HG03097 (cell line): ENCODE results near the gene CDC25B.

Experiments used
- ATAC-seq: cut with Tn5 transposase; IDR thresholded peaks from one replicate; pipeline ENCODE4 v1.9.1; 2021; ENCODE audit not compliant: unreplicated experiment, low FRiP score

CDC25B gene

DNA sequence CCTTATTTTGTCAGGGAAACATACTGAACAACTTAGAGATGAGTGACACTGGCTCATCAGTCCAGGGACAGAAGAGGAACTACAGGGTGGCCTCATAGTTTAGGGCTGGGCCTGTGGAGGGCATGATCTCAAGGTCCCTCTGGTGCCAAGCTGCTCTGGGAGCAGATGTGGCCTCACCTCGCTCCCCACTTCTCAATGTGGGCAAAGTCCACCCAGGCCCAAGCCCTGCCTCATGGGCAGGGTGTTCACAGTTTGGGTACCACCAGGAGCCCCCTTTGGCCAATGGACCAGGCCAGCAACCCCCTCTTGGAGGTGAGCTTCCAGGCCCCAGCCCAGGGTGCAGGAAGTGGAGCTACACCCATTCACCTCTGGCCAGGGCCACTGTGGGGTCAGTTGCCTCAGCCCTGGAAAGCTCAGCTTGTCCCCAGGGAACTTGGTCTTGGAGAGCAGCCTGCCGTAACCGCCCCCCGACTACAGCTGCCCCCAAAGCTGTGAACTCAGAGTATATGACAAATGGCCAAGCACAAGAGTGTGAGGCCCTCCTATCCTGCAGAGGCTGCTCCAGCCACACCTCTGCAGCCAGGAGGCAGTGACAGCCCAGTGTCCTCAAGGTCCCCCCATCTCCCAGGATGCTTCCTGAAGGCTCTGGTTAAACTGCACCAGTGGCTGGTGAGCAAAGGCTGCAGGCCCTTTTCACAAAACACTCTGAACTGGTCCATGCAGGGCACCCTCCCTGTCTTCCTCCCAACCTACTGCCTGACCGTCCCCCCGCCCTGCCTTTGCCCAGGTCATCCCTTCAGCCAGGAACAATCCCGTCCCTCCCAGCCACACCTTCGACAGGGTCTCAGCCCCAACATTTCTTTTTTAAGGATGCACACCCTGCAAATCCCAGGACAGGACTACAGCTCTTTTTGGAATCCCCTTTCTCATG lies 32.2 kb upstream of the CDC25B start:
- ATAC-seq: no peak

DNA sequence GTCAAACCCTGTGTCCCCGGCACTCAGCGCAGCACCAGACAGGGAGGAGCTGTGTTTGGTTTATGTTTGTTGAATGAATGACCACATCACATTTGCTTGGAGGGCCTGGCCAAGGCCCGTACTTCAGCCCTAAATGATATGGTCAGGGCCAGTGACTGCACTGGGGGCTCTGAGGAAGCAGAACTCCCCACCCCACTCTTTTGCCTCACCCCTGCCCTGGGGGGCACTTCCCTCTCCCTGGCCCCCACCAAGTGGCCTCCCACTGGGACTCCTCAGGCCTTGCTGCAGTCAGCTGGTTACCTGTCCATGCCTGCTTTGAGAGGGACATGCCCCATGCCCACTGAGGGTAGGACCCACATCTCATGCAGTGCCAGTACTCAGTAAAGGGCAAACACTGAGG lies 31.5 kb upstream of the CDC25B start:
- no peak for ATAC-seq

DNA sequence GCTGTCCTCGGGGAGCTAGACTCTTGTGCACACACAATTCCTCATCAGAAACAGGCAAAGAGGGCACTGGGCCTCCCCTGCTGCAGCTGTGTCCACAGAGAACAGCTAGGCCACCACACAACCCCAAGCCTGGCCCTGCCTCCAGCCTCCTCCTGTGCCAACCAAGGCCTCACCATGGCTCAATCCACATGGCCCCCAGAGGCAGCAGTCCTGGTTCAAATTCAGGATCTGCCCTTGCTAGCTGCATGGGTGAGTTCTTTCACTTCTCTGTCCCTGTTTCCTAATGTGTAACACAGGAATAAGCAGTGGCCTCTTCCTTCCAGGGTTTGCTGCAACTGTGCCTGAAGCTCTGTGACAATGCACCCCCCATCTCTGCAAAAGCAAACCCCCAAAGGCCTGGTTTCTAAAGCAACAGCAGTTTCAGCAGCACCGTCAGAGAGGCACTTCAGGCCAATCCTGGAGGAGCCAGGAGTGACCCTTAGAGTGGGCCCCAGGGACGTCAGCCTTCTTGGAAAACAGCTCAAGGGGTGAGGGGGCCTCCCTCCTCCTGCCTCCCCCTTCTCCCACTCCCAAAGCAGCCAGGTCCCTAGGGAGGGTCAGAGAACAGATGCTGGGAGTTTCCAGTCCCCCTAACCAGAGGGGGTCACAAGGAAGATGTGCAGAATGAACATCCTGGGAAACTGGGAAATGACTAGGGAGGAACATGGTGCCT lies 30.8 kb upstream of the CDC25B start:
- no peak for ATAC-seq

DNA sequence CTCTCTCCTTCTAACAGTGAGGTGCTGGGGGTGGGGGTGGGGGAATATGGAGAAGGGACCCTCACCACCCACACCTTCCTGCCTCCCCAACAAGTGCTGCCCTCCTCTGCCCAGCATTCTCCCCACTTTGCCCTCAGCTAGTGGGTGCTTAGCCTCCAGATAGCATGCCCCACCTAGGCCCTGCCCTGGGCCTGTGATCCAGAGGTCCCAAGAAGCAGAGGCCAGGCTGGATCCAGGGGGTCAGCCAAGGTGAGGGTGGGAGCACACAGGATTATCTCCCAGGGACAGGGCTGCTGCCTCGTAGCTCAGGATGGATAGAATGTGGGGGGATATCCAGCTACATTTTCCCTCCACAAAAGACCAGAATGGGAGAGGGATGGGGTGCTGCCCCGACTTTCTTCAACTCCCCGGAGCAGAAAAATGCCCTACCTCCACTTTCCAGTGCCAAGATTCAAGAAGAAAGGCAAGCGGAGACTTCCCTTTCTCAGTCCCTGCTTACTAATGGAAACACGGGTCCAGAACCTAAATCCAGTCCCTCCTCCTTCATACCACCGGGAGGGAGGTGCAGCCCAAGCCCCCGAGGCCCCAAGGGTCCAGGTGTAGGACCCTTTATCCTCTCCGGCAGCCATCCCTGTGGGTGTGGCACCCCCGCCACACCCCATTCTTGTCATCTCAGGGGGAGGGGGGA lies 29.5 kb upstream of the CDC25B start:
- ATAC-seq: no peak

DNA sequence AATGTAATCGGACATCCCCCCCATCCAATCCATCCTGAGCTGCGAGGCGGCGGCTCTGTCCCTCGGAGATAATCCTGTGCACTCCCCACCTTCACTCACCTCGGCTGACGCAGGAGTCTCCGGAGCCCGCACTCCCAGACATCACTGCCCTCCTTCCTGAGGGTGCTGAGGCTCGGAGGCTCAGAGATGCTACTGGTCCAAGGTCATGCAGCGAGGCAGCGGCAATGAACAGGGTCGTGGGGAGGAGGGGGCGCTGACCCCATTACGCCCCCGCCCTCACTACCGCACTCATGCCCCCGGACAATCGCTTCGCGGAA lies 29.0 kb upstream of the CDC25B start:
- ATAC-seq: no peak

DNA sequence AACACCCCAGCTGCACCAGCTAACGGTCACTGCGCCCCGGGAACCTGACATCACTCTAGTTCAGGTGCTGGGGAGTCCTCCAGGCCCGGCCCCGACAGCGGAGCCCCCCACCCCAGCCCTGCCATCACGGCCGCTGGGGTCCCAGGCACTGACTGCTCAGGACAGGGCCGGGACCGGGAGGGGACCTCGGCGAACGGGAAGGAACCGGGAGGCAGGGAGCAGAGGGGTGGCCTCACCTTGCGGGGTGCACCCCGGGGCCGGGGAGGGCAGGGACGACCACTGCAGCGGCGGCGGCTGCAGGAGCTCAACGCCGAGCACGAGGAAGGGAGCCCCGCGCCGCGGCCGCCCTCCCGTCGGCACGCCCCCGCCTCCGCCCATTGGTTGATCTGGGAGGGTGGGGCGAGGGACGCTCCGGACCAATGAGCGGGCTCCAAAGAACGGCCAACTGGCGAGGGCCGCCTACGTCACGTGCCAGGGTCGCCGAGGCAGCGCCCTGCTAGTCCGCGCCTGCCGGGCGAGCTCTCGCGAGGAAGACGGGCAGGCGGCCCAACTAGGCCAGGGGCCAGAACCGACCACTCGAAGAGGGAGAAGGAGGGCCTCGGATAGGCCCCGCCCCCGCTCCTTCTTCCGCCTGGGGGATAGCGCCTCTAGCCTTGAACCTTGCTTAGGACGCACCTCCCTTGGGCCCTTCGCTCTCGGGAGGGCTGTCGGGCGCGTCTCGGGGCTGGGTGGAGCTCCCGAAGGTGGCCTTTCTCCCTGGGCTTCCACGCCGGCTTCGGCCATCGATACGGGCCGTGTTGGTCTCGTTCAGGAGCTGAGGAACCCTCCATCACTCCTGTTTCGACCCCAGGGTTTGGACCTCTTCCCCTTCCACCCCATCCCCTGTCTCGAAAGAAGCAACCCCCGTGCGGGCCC lies 28.4 kb upstream of the CDC25B start, which contains the start of gene ADISSP:
ADISSP (minus strand) TSS at position 327 of the 915 bp plus-strand sequence. CDS start 7,653 bp downstream, outside the sequence.
- peak; percentile 92 for ATAC-seq

DNA sequence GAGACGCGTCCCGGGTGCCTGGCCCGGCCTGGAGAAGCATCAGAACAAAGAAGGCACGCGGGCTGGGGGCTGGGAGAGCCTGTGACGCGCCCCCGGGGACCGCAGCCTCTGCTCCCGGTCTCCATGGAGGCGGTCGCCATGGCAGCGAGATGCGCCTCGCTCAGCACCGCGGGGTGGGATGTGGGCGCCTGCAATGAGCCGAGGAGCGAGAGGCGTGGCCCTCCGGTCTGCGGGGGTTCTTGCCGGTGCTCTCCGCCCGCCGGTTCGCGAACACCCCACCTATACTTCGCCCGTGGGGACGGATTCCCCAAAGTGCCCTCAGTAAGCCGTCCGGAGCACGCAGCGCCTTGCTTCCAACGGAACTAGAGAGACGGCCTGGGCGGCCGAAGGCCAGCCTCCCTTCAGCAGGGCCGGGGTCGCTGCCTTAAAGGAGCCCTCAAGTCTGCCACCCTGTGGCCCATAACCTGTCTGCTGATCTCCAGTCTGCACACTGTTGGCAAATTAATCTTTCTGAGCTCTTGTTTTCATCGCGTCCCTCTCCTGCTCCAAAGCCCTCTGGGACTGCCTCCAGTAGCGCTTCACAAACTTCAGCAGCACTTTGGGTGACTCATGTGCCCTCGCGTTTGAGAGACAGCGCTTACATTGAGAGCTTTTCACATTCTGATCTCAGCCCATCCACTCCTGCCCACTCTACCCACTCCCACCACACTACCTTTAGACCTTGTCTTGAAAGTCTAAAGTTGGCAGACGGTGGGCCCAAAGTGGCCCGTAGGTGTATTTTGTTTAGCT lies 27.6 kb upstream of the CDC25B start:
- ATAC-seq: peak; percentile 32

DNA sequence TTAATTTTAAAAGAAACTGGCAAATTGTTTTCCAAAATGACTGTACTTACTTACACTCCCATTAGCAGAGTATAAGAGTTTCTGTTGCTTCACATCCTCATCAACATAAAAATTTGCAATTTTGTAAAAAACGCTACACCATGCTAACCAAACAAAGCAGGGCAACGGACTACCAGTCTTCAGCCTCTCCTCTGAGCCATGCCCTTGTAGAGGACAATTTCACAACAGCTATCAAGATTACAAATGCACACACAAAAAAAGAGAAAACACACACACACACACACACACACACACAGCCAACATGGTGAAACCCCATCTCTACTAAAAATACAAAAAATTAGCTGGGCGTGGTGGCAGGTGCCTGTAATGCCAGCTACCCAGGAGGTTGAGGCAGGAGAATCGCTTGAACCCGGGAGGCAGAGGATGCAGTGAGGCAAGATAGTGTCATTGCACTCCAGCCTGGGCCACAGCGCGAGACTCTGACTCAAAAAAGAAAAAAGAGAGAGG lies 24.5 kb upstream of the CDC25B start:
- no peak for ATAC-seq

DNA sequence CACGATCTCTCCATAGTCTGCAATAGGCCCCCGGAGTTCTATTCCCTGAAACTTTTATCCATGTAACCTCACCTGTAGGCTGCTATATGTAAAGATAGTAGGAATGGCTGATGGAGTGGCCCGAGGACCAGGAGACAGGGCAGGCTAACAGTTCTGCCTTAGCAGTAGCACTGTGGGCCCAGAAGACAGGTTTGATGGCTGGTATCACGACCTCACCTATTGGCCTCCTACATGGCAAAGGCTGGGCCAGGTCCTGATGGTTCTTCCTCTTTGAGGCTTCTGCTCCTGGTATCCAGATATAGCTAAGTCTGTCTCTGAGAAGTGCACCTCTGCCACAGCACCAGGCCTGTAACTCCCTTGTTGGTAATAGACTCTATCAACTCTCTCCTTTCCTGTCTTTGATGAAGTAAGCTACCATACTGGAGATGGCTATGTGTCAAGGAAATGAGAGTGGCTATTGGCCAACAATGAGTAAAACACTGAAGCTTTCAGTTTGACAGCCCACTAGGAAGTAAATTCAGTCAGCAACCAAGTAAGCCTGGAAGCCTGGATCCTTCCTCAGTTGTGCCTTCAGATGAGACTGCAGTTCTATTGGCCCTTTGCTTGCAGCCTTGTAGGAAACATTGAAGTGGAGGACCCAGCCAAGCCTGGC lies 20.5 kb upstream of the CDC25B start:
- ATAC-seq: no peak

DNA sequence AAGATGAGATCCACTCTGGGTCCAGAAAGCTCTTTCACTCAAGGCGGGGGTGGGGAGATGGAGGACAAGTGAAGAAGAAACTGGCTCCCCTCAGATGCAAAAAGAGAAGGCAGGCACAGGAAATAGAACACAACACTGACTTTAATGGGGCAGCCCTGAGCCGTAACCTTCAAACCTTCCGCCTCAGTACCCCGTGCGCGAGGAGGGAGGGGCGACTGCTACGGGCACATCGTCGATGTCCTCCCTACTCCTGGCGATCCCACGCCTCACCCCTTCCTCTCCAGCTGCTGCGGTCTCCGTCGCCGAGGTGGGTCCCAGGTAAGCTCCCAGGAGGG lies 18.8 kb upstream of the CDC25B start:
- no peak for ATAC-seq

DNA sequence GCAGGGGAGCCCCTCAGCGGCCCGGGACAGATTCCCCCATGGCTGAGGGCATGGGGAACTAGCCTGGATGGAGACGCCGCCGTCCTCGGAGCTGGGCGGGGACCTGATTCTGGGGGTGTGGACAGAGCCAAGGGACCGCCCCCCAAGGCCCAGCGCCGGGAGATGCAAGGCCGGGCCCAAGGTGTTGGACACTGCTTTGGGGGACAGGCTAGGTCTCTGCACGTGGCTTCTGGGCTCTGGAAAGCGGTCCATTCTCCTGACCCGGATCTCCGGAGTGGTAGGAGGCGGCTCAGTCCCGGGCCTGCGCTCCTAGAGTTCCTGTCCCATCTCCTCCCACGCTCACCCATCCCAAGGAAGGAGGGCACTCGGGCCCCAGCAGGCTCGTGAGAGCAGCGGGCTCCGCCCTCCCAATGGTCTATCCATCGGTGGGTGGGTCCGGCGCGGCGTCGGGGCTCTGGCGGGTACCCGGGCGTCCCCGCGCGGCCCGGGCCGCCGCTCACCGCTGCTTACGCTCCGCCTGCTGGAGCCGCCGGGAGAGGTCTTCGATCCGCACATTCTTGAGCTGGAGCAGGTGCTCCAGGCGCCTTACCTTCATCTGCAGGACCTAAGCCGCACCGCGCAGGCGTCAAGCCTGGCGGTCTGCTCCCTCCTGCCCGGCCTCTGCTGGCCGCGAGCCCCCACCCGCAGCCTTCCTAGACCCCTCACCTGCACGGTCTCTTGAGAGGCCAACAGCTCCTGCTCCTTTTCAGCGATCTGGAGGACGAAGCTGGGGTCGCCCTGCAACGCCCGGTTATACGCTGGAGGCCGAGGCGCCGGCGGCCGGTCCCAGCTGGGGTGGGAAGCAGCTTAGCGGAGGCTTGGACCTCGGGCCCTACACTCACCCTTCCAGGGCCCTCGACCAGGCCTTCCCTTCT lies 18.1 kb upstream of the CDC25B start:
- ATAC-seq: no peak

DNA sequence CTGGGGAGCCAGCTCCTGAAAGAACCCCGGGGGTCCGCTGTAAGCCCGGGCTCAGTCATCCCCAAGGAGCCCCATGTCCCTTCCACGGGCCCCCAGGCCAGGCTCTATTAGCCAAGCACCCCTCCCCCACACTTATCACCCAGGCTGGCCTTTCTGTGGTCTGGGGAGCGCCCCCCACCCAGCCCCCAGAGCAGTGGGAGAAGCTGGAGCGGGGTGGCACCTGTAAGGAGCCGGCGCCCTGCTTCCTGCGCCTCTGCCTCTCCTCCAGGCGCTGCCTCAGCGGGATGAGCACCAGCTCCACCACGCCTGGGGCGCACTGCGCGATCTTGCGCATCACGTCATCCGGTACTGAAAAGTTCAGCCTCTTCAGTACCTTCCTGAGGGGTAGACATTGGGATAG lies 17.1 kb upstream of the CDC25B start:
- no peak for ATAC-seq

DNA sequence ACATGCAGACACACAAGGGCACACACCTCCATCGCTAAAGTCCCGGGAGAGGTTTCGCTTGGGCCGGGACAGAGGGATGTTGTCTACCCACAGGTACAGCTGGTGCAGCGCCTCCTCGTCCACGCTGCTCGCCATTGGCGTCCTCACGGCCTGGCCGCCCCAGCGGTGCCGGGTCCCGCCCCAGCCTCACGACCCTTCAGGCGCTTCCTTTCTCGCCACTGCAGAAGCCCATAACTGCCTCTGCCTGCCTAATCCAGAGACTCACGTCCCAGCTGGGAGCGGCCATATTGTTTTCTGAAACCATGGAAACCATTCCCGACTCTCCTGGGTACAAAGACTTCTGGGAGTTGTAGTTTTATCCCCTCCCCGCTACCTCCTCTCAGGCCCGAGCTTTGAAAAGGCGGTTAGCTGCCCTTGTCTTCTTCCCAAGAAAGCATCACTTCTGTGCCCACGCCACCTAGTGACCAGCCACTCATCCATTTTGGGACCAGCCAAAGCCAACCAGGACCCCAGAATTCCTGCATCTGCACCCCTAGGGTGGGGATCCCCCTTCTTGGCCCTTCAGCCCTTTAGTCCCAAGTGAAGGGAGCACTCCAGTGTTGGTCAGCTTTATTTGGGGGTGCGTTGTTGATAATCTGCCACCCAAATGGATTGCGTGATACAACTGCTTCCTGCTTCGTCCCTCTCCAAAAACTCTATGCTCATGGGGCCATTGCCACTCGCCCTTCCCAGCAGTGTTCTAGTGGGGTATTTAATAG lies 14.8 kb upstream of the CDC25B start, which contains the start of gene SPEF1:
SPEF1 (minus strand) TSS at position 296 of the 758 bp plus-strand sequence; CDS start at position 135, 161 bp downstream.
- peak; percentile 40 for ATAC-seq

DNA sequence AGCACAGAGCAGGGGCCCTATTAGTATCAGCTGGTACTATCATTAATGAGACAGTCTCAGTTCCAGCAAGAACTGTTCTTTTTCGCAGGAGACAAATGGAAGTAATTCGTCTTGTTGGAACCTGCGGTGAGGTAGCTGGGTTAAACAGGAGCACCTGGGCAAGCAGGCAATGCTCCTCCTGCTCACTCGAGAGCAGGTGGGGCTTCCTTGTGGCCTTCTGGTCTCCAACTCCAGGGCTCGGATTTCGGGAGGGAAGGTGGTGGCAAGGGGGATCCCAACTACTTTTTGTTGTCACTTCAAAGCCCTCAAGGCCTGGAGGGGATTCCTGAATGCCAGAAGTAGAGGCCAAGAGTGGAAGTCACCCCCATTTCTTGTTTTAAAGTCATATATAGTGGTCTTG lies 13.5 kb upstream of the CDC25B start:
- ATAC-seq: no peak

DNA sequence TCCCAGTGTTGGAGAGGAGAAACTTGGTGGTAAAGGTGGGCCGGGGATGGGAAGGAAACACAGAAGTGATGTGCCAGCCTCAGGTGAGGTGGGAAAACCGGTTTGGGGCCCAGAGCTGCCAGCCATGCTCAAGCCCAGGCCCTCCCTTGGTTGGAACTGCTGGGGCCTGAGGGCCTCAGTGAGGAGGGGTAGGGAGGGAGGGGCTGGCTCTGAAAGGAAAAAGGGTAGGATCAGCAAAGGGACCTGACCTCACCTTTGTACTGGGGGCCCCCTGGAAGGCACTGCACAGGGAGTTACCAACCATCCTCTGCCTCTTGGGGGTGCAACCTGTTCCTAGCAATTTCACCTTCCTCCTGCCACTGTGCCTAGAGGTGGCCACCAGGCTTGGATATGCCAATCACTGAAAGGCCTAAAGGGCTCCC lies 13.0 kb upstream of the CDC25B start:
- no peak for ATAC-seq

DNA sequence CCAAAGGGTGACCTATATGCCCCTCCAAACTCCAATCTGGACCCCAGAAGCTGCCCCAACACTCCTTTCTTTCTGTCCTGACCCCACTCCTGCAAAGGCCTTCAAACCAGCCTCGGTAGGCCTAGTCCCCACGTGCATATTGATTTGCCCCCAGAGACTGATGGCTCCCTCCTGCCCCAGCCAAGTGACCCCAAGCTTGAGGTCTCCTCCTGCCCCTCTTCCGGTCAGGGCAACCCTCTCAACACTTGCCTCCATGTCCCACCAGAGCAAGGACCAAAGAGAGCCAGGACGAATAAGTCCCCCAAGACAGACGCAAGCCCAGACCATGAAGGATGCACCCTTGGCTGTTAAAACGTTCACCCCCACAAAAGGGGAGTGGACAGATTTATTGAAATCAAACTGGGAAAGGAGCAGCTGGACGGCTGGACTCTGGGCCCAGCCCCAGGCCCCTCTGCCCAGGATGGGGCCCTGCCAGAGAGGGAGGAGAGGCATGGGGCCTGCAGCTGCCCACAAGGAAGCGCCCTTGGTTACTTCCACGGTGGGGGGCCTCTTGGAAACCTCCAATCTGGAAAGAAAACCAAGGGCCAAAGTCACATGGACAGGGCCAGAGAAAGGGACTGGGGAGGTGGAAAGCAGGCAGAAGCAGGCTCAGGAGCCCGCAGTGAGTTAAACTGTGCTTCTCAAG lies 12.5 kb upstream of the CDC25B start:
- no peak for ATAC-seq
